OCI-LY7 (cell line): Measurements from ENCODE around the gene GSS. TPM values are rescaled to one million over a fixed set of nuclear protein-coding genes. Genes with fewer than 3 reads are reported as not detected.
A peak's percentile ranks its signal among the peaks of the same experiment; 100 is the strongest.

ENCODE experiments used
- BruUV-seq: library from RNA; stranded (reverse); fragments of 400-500 nt; replicated peaks from 2 replicates; lab custom pipeline; 2021; lab: Mats Ljungman, UMichigan
- CTCF ChIA-PET: fragments of 300-600 bp; sonication (Branson Sonifier 250); formaldehyde crosslinking; loops from one replicate; lab custom pipeline; 2022; ENCODE audit warnings: antibody characterized with exemption; ENCODE audit not compliant: unreplicated experiment; lab: Charles Lee
- POLR2A ChIA-PET: fragments of 300-600 bp; sonication (Branson Sonifier 250); formaldehyde crosslinking; loops from one replicate; lab custom pipeline; 2022; ENCODE audit warnings: antibody characterized with exemption; lab: Charles Lee
- DNase-seq: peaks from one replicate; pipeline ENCODE4 v3.0.0-alpha.2; 2015; ENCODE audit warnings: low spot score
- H2AFZ ChIP-seq: fragments of 200-600 bp; sonication (generic), shearing (Covaris generic); 2 replicates; pipeline ENCODE4 v1.6.1; 2014; ENCODE audit warnings: mild to moderate bottlenecking, antibody characterized with exemption, low read length, moderate library complexity
- H3K27ac ChIP-seq: fragments of 200-600 bp; sonication (generic); 2 replicates; pipeline ENCODE4 v1.5.1; 2014; ENCODE audit warnings: mixed run types, low read depth, mild to moderate bottlenecking, moderate library complexity, low read length, inconsistent platforms; ENCODE audit not compliant: poor library complexity, severe bottlenecking
- H3K36me3 ChIP-seq: fragments of 200-600 bp; sonication (generic); 2 replicates; pipeline ENCODE4 v1.6.1; 2014; ENCODE audit warnings: mild to moderate bottlenecking, antibody characterized with exemption, low read length, moderate library complexity, mixed read lengths; ENCODE audit not compliant: insufficient read depth
- H3K4me1 ChIP-seq: fragments of 200-600 bp; sonication (generic); 2 replicates; pipeline ENCODE4 v1.5.1; 2014; ENCODE audit warnings: mild to moderate bottlenecking, low read length; ENCODE audit not compliant: insufficient read depth, poor library complexity, severe bottlenecking
- H3K4me2 ChIP-seq: fragments of 200-600 bp; sonication (generic); 2 replicates; pipeline ENCODE4 v1.6.1; 2014; ENCODE audit warnings: mild to moderate bottlenecking, low read length
- H3K4me3 ChIP-seq: fragments of 200-600 bp; sonication (generic); 2 replicates; pipeline ENCODE4 v1.5.1; 2014; ENCODE audit warnings: mild to moderate bottlenecking, low read depth, low read length; ENCODE audit not compliant: poor library complexity, severe bottlenecking
- H3K79me2 ChIP-seq: fragments of 200-600 bp; sonication (generic); 2 replicates; pipeline ENCODE4 v1.6.1; 2016; ENCODE audit warnings: low read depth, mild to moderate bottlenecking, low read length, moderate library complexity, mixed read lengths; ENCODE audit not compliant: insufficient read depth
- H3K9me2 ChIP-seq: fragments of 200-600 bp; sonication (generic); 2 replicates; pipeline ENCODE4 v1.6.1; 2016; ENCODE audit warnings: mild to moderate bottlenecking, low read length, mixed read lengths; ENCODE audit not compliant: insufficient read depth
- H3K9me3 ChIP-seq: fragments of 200-600 bp; sonication (generic); 2 replicates; pipeline ENCODE4 v1.6.1; 2014; ENCODE audit warnings: mild to moderate bottlenecking, mixed run types, low read length, mixed read lengths
- H4K20me1 ChIP-seq: fragments of 200-600 bp; sonication (generic); 2 replicates; pipeline ENCODE4 v1.6.1; 2014; ENCODE audit warnings: mild to moderate bottlenecking, antibody characterized with exemption, low read length, moderate library complexity, mixed read lengths; ENCODE audit not compliant: insufficient read depth
- CTCF ChIP-seq: fragments of 200-600 bp; sonication (generic); conservative IDR thresholded peaks from 2 replicates; pipeline ENCODE4 v1.5.1; 2014; ENCODE audit warnings: mild to moderate bottlenecking, antibody characterized with exemption, low read length, moderate library complexity, mixed read lengths
- EZH2phosphoT487 ChIP-seq: fragments of 200-600 bp; sonication (generic); IDR thresholded peaks from 2 replicates; pipeline ENCODE4 v1.6.1; 2018; ENCODE audit warnings: low read depth, borderline replicate concordance, mild to moderate bottlenecking, mixed run types, antibody characterized with exemption, low read length, moderate library complexity, mixed read lengths
- intact Hi-C: fragments of 100-400 bp; cut with micrococcal nuclease; formaldehyde crosslinking; loops from one replicate; pipeline ENCODE4 v1.10.0; 2022; ENCODE audit not compliant: unreplicated experiment
- total RNA-seq, 2 experiments: library from RNA; depleted of rRNA in 1 of 2; stranded (reverse); fragments of >200 nt in 1 of 2; shearing (Covaris generic) in 1 of 2; gene quantifications; 2 replicates each; pipeline ENCODE4 v1.2.3, GENCODE V29; 2014 to 2022

The GSS gene
- total RNA-seq, 2 experiments from 2014 or later: 78.7 to 91.4 TPM

DNA sequence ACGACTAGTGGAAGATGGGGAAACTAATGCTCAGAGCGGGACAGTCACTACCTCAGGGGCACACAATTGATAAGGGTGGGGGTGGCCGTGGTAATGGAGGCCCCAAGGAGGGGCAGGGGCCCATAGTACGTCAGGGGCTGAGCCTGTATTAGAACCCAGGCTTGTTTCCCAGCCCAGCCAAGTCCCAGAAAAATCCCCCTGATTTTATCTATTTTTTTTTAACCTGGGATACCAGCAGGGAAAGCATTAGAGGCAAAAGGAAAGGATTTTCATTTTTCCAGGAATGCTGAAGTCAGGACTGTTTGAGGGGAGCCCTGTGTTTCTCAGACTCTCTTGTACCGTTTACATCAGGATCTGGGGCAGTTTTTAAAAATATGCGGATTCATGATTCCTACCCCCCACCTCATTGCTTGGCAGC lies 444 bp upstream of the GSS start:
- H3K4me2 ChIP-seq: peak overlapping the region; percentile 82
- no peaks in the 10 kb centered on the region for H3K9me2 ChIP-seq
- H3K4me3 ChIP-seq: peak overlapping the region; percentile 78
- no TSS peak for BruUV-seq
- peak overlapping the region; percentile 65 for H2AFZ ChIP-seq
- H3K36me3 ChIP-seq: no peaks in the 10 kb centered on the region
- intact Hi-C loops: loop anchor here (10.0 kb wide), 1 partner anchor 139 kb away; the partner anchor contains the start of gene TRPC4AP
- TF ChIP-seq EZH2phosphoT487 (no peak), CTCF (peak; percentile 42; the same call in 1 of the 2 replicates)
- peak overlapping the region; percentile 61 for H3K27ac ChIP-seq
- H3K79me2 ChIP-seq: peaks cover 8% of the 10 kb centered on the region; the same call in 1 of the 2 replicates
- no peak for DNase-seq
- ChIA-PET CTCF (interaction anchor here (0.5 to 1.5 kb wide), 6 partner anchors 76 to 322 kb away, joined by 3 to 14 read pairs (median 4); partner anchors contain the start of gene MMP24OS), POLR2A (interaction anchor here (0.6 to 2.5 kb wide), 10 partner anchors 12 to 247 kb away, joined by 3 to 7 read pairs (median 4); partner anchors contain the start of genes ACSS2 and GGT7)
- H3K4me1 ChIP-seq: peaks cover 76% of the 10 kb centered on the region
- H3K9me3 ChIP-seq: no peaks in the 10 kb centered on the region
- H4K20me1 ChIP-seq: no peaks in the 10 kb centered on the region

DNA sequence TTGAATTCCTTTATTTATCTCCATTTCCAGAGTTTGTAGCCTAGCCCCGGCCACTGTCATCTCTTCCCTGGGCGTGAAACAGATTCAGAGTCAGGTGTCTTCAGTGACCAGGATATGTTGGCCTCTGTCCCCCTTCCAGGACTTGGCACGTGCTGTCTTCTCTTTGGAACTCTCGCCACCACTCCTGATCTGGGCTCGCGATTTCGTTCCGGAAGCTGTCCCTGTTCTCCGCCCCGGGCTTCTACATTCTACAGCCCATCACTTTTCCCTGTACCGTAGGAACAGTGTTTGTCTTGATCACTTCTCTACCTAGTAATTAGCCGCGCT lies 739 bp downstream of the GSS start:
- no peaks in the 10 kb centered on the region for H3K9me2 ChIP-seq
- peaks cover 13% of the 10 kb centered on the region; the same call in 1 of the 2 replicates for H3K79me2 ChIP-seq
- no peak for DNase-seq
- H3K4me2 ChIP-seq: peak overlapping the region; percentile 82
- peak overlapping the region; percentile 61 for H3K27ac ChIP-seq
- H3K4me3 ChIP-seq: peak overlapping the region; percentile 78
- H3K36me3 ChIP-seq: peaks cover 5% of the 10 kb centered on the region; the same call in 1 of the 2 replicates
- no TSS peak for BruUV-seq
- ChIA-PET CTCF (no interaction called here), POLR2A (interaction anchor here (1.5 to 2.5 kb wide), 2 partner anchors 11 to 81 kb away, joined by 4 to 7 read pairs; no protein-coding TSS in a partner anchor)
- no peaks in the 10 kb centered on the region for H3K9me3 ChIP-seq
- intact Hi-C loops: loop anchor here (1.0 to 10.0 kb wide), 2 partner anchors 81 to 140 kb away; partner anchors contain the start of gene TRPC4AP
- no peaks in the 10 kb centered on the region for H4K20me1 ChIP-seq
- peaks cover 83% of the 10 kb centered on the region for H3K4me1 ChIP-seq
- no peak for TF ChIP-seq EZH2phosphoT487
- no peak for TF ChIP-seq CTCF
- H2AFZ ChIP-seq: peak overlapping the region; percentile 65; the same call in 1 of the 2 replicates

DNA sequence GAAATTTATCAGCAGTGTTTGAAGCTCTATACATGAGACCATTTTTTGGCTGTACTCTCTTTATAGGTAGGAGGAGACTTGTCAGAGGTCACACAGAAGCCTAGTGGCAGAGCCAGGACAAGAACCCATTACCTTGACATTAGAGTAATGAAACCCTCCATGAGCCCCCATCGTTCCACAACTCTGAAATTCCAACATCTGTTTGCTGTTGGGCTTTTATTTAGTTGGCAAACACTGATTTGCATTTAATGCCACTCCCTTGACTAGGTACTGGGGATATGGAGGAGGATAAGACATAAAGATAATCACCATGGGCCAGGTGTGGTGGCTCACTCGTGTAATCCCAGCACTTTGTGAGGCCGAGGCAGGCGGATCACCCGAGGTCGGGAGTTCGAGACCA lies 1.6 kb downstream of the GSS start:
- H2AFZ ChIP-seq: no peak overlapping the region
- H3K4me2 ChIP-seq: peak overlapping the region; percentile 82
- peak overlapping the region; percentile 13 for H3K27ac ChIP-seq
- H3K79me2 ChIP-seq: peaks cover 13% of the 10 kb centered on the region; the same call in 1 of the 2 replicates
- H4K20me1 ChIP-seq: no peaks in the 10 kb centered on the region
- ChIA-PET POLR2A (no interaction called here), CTCF (no interaction called here)
- TF ChIP-seq EZH2phosphoT487: no peak
- 0 out of 2 replicates have a peak, but pooled peaks have one; percentile 11 for TF ChIP-seq CTCF
- peaks cover 90% of the 10 kb centered on the region for H3K4me1 ChIP-seq
- no peaks in the 10 kb centered on the region for H3K9me3 ChIP-seq
- no peak overlapping the region for H3K4me3 ChIP-seq
- BruUV-seq: no TSS peak
- no peaks in the 10 kb centered on the region for H3K9me2 ChIP-seq
- DNase-seq: no peak
- intact Hi-C loops: loop anchor here (10.0 kb wide), 1 partner anchor 141 kb away; the partner anchor contains the start of gene TRPC4AP
- peaks cover 14% of the 10 kb centered on the region; the same call in 1 of the 2 replicates for H3K36me3 ChIP-seq
